H9 (cell line): ENCODE data around the gene ACOT8. TPM values are rescaled to one million over a fixed set of nuclear protein-coding genes. Genes with fewer than 3 reads are reported as not detected.
"Not testable (repeated sequence)": the region's sequence is repeated elsewhere in the genome, so short reads cannot be mapped to it uniquely, and the experiment has no call there.

Experiments used
- DNase-seq: peaks from one replicate; pipeline ENCODE4 v3.0.0-alpha.2; 2017
- H2AFZ ChIP-seq: one replicate; pipeline ENCODE4 v1.6.1; 2013; ENCODE audit warnings: mild to moderate bottlenecking, low read length, control low read depth, moderate library complexity
- H2AK5ac ChIP-seq: 2 replicates; pipeline ENCODE4 v1.6.1; 2013; ENCODE audit warnings: low read length, control low read depth, mixed read lengths; ENCODE audit not compliant: insufficient read length
- H2BK120ac ChIP-seq: one replicate; pipeline ENCODE4 v1.6.1; 2013; ENCODE audit warnings: low read depth, mild to moderate bottlenecking, low read length, control low read depth, inconsistent platforms; ENCODE audit not compliant: poor library complexity, severe bottlenecking
- H2BK12ac ChIP-seq: 2 replicates; pipeline ENCODE4 v1.6.1; 2013; ENCODE audit warnings: low read length, control low read depth, mixed read lengths, low read depth; ENCODE audit not compliant: insufficient read length
- H2BK15ac ChIP-seq: 2 replicates; pipeline ENCODE4 v1.6.1; 2013; ENCODE audit warnings: low read depth, low read length, control low read depth
- H2BK20ac ChIP-seq: one replicate; pipeline ENCODE4 v1.6.1; 2013; ENCODE audit warnings: low read depth, mild to moderate bottlenecking, low read length, control low read depth, inconsistent platforms; ENCODE audit not compliant: poor library complexity, severe bottlenecking
- H2BK5ac ChIP-seq: 2 replicates; pipeline ENCODE4 v1.6.1; 2013; ENCODE audit warnings: low read length, control low read depth, mixed read lengths; ENCODE audit not compliant: insufficient read length
- H3K14ac ChIP-seq: 2 replicates; pipeline ENCODE4 v1.6.1; 2013; ENCODE audit warnings: low read length, control low read depth; ENCODE audit not compliant: insufficient read depth
- H3K18ac ChIP-seq: 2 replicates; pipeline ENCODE4 v1.6.1; 2013; ENCODE audit warnings: low read depth, mild to moderate bottlenecking, mixed read lengths, low read length, control low read depth; ENCODE audit not compliant: insufficient read length
- H3K23ac ChIP-seq: 2 replicates; pipeline ENCODE4 v1.6.1; 2013; ENCODE audit warnings: low read length, control low read depth, mixed read lengths, low read depth; ENCODE audit not compliant: insufficient read length
- H3K23me2 ChIP-seq: 2 replicates; pipeline ENCODE4 v1.6.1; 2013; ENCODE audit warnings: low read depth, mild to moderate bottlenecking, mixed read lengths, low read length, control low read depth; ENCODE audit not compliant: insufficient read length, poor library complexity, severe bottlenecking
- H3K27ac ChIP-seq: 2 replicates; pipeline ENCODE4 v1.5.1; 2013; ENCODE audit warnings: low read length, control low read depth, mixed read lengths, low read depth; ENCODE audit not compliant: insufficient read length
- H3K27me3 ChIP-seq: 2 replicates; pipeline ENCODE4 v1.6.1; 2013; ENCODE audit warnings: low read length, control low read depth, inconsistent platforms; ENCODE audit not compliant: insufficient read depth
- H3K4ac ChIP-seq: 2 replicates; pipeline ENCODE4 v1.6.1; 2013; ENCODE audit warnings: low read depth, mild to moderate bottlenecking, control low read depth, inconsistent platforms, low read length, moderate library complexity
- H3K4me1 ChIP-seq: 2 replicates; pipeline ENCODE4 v1.6.1; 2013; ENCODE audit warnings: low read length, control low read depth, inconsistent platforms; ENCODE audit not compliant: insufficient read depth
- H3K4me2 ChIP-seq: 2 replicates; pipeline ENCODE4 v1.6.1; 2013; ENCODE audit warnings: low read length, control low read depth, mixed read lengths; ENCODE audit not compliant: insufficient read length, insufficient read depth
- H3K56ac ChIP-seq: 2 replicates; pipeline ENCODE4 v1.6.1; 2013; ENCODE audit warnings: low read depth, mild to moderate bottlenecking, mixed read lengths, low read length, control low read depth; ENCODE audit not compliant: insufficient read length
- H3K79me1 ChIP-seq: 2 replicates; pipeline ENCODE4 v1.6.1; 2013; ENCODE audit warnings: low read depth, mild to moderate bottlenecking, moderate library complexity, low read length, control low read depth, inconsistent platforms; ENCODE audit not compliant: insufficient read depth, poor library complexity, severe bottlenecking
- H3K79me2 ChIP-seq: 2 replicates; pipeline ENCODE4 v1.6.1; 2013; ENCODE audit warnings: low read length, control low read depth, inconsistent platforms; ENCODE audit not compliant: insufficient read depth
- H3K9ac ChIP-seq: 2 replicates; pipeline ENCODE4 v1.6.1; 2013; ENCODE audit warnings: low read length, control low read depth, mixed read lengths; ENCODE audit not compliant: insufficient read length; ENCODE audit errors: extremely low read depth
- H3K9me3 ChIP-seq: one replicate; pipeline ENCODE4 v1.6.1; 2013; ENCODE audit warnings: low read depth, low read length, inconsistent platforms; ENCODE audit not compliant: control insufficient read depth
- H3T11ph ChIP-seq: one replicate; pipeline ENCODE4 v1.6.1; 2013; ENCODE audit warnings: mild to moderate bottlenecking, low read length, control low read depth, inconsistent platforms
- H4K20me1 ChIP-seq: one replicate; pipeline ENCODE4 v1.6.1; 2013; ENCODE audit not compliant: control insufficient read depth, insufficient read length, insufficient read depth
- H4K5ac ChIP-seq: 2 replicates; pipeline ENCODE4 v1.6.1; 2013; ENCODE audit warnings: low read depth, mild to moderate bottlenecking, mixed read lengths, low read length, control low read depth; ENCODE audit not compliant: insufficient read length
- H4K8ac ChIP-seq: replicated peaks from 2 replicates; pipeline ENCODE4 v1.6.1; 2013; ENCODE audit warnings: low read length, control low read depth, mixed read lengths, low read depth; ENCODE audit not compliant: insufficient read length
- H4K91ac ChIP-seq: 2 replicates; pipeline ENCODE4 v1.6.1; 2013; ENCODE audit warnings: low read depth, mild to moderate bottlenecking, moderate library complexity, mixed read lengths, low read length, control low read depth; ENCODE audit not compliant: insufficient read length
- H3K27ac Mint-ChIP-seq, 3 experiments: 2 replicates in 2 of 3; 3 replicates in 1 of 3; pipeline ENCODE4 v1.8.0; 2020 to 2021; ENCODE audit warnings: mixed read lengths in 3 of 3, mild to moderate bottlenecking in 1 of 3, moderate library complexity in 1 of 3
- H3K27me3 Mint-ChIP-seq: 2 replicates; pipeline ENCODE4 v1.8.0; 2021; ENCODE audit warnings: low read depth, mild to moderate bottlenecking, moderate library complexity, mixed read lengths
- H3K36me3 Mint-ChIP-seq, 3 experiments: 2 replicates in 2 of 3; 3 replicates in 1 of 3; pipeline ENCODE4 v1.8.0; 2020 to 2021; ENCODE audit warnings: low read depth in 3 of 3, mixed read lengths in 3 of 3; ENCODE audit not compliant: insufficient read depth in 1 of 3
- H3K4me1 Mint-ChIP-seq, 2 experiments: 2 replicates each; pipeline ENCODE4 v1.8.0; 2020; ENCODE audit warnings: mixed read lengths in 2 of 2
- H3K4me3 Mint-ChIP-seq, 2 experiments: 2 replicates in 1 of 2; 3 replicates in 1 of 2; pipeline ENCODE4 v1.8.0; 2020 to 2021; ENCODE audit warnings: mild to moderate bottlenecking in 2 of 2, mixed read lengths in 2 of 2, moderate library complexity in 1 of 2
- H3K9me3 Mint-ChIP-seq, 2 experiments: 2 replicates in 1 of 2; 3 replicates in 1 of 2; pipeline ENCODE4 v1.8.0; 2020; ENCODE audit warnings: mild to moderate bottlenecking in 2 of 2, mixed read lengths in 2 of 2, moderate library complexity in 1 of 2
- CTCF ChIP-seq: fragments of 200-600 bp; sonication (generic); conservative IDR thresholded peaks from 3 replicates; pipeline ENCODE4 v1.8.0; 2021; ENCODE audit warnings: antibody characterized with exemption, mild to moderate bottlenecking
- WGBS: extraction: QIAGEN DNeasy Blood & Tissue Kit; methylation state at CpG from one replicate; pipeline ENCODE4 v1.1.7; 2013; ENCODE audit warnings: missing lambda C conversion rate, low lambda C conversion rate, mixed read lengths; ENCODE audit not compliant: insufficient read length; ENCODE audit errors: extremely low coverage; 5-methylcytosine and 5-hydroxymethylcytosine counted together
- total RNA-seq: library from RNA; stranded (reverse); gene quantifications from 2 replicates; pipeline ENCODE4 v1.2.1, GENCODE V29; 2021

ACOT8 gene
- total RNA-seq, 1 experiment from 2014 or later = 26.7 TPM

GRCh38 chr20:45874576-45874975 lies 17.4 kb upstream of the ACOT8 start:
- Mint-ChIP-seq H3K36me3 (peaks cover 0 to 12% (median 0%) of the 10 kb centered on the region in 3 experiments; a peak in 3 of 7 replicates), H3K27me3 (no peaks in the 10 kb centered on the region), H3K4me3 (no peak overlapping the region), H3K27ac (no peak overlapping the region; a peak in 1 of 7 replicates), H3K4me1 (no peaks in the 10 kb centered on the region), H3K9me3 (no peaks in the 10 kb centered on the region)
- H2BK12ac ChIP-seq = no peak overlapping the region
- H3K4me1 ChIP-seq = no peaks in the 10 kb centered on the region; the same call in 1 of the 2 replicates
- no peak overlapping the region for H2BK120ac ChIP-seq
- H2AFZ ChIP-seq = no peak overlapping the region
- H4K8ac ChIP-seq = no peak overlapping the region
- H3K9me3 ChIP-seq = no peaks in the 10 kb centered on the region
- no peak overlapping the region for H3K9ac ChIP-seq
- no peak overlapping the region for H3K4ac ChIP-seq
- H2BK5ac ChIP-seq = no peak overlapping the region
- no peak overlapping the region for H2BK15ac ChIP-seq
- no peak overlapping the region for H3K18ac ChIP-seq
- H4K91ac ChIP-seq = no peak overlapping the region
- H3K79me1 ChIP-seq = no peaks in the 10 kb centered on the region
- DNase-seq = no peak
- TF ChIP-seq CTCF = no peak
- H3K14ac ChIP-seq = no peak overlapping the region
- no peak overlapping the region for H3K4me2 ChIP-seq
- H4K20me1 ChIP-seq = no peaks in the 10 kb centered on the region
- H3T11ph ChIP-seq = no peak overlapping the region
- H2AK5ac ChIP-seq = no peak overlapping the region
- no CpG with 5 or more reads among the region's 4 CpGs for WGBS
- H3K27me3 ChIP-seq = no peaks in the 10 kb centered on the region
- no peak overlapping the region for H4K5ac ChIP-seq
- H3K23ac ChIP-seq = no peak overlapping the region
- no peak overlapping the region for H2BK20ac ChIP-seq
- no peak overlapping the region for H3K27ac ChIP-seq
- no peaks in the 10 kb centered on the region for H3K23me2 ChIP-seq
- H3K56ac ChIP-seq = no peak overlapping the region
- H3K79me2 ChIP-seq = no peaks in the 10 kb centered on the region

DNA sequence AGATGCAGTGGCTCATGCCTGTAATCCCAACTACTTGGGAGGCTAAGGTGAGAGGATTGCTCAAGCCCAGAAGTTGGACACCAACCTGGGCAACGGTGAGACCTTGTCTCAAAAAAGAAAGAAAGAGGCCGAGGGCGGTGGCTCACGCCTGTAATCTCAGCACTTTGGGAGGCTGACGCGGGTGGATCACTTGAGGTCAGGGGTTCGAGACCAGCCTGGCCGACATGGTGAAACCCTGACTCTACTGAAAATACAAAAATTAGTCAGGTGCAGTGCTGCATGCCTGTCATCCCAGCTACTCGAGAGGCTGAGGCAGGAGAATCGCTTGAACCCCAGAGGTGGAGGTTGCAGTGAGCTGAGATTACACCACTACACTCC lies 16.9 kb upstream of the ACOT8 start:
- not testable (repeated sequence) for H3K9me3 Mint-ChIP-seq, H4K8ac ChIP-seq, H3T11ph ChIP-seq, H3K4ac ChIP-seq, H2BK5ac ChIP-seq, H2AFZ ChIP-seq, H3K23me2 ChIP-seq, DNase-seq, H2BK15ac ChIP-seq, H3K4me2 ChIP-seq, H2BK12ac ChIP-seq, H2AK5ac ChIP-seq, H3K9ac ChIP-seq, H2BK120ac ChIP-seq, H4K91ac ChIP-seq, H3K4me1 ChIP-seq, H3K27me3 Mint-ChIP-seq, H3K4me1 Mint-ChIP-seq, H3K79me1 ChIP-seq, H4K5ac ChIP-seq, H3K56ac ChIP-seq, H3K18ac ChIP-seq, H3K23ac ChIP-seq, H3K27ac Mint-ChIP-seq, H3K27me3 ChIP-seq, H2BK20ac ChIP-seq, H3K79me2 ChIP-seq, H3K14ac ChIP-seq, H3K4me3 Mint-ChIP-seq, H3K9me3 ChIP-seq, H4K20me1 ChIP-seq, H3K27ac ChIP-seq
- H3K36me3 Mint-ChIP-seq = peaks cover 0 to 12% (median 0%) of the 10 kb centered on the region in 3 experiments; a peak in 3 of 7 replicates
- no CpG with 5 or more reads among the region's 10 CpGs for WGBS
